Aorta (tissue), 5 donors: ENCODE results near the gene TRABD2A. TPM values are rescaled to one million over a fixed set of nuclear protein-coding genes. Genes with fewer than 3 reads are reported as not detected.

ENCODE experiments used
- ATAC-seq: fragments of 200-7000 bp; cut with Tn5 transposase; one replicate; pipeline ENCODE4 v1.9.1; 2022; ENCODE audit warnings: moderate library complexity; ENCODE audit not compliant: low FRiP score
- DNase-seq, 2 donors: peaks; one replicate each; pipeline ENCODE4 v3.0.0-alpha.2; 2020
- H3K27ac ChIP-seq, 2 donors: one replicate each; pipeline ENCODE4 v1.5.1; 2013; ENCODE audit warnings: low read length in 2 of 2, mild to moderate bottlenecking in 2 of 2, moderate library complexity in 2 of 2, control low read depth in 1 of 2, inconsistent platforms in 1 of 2, low read depth in 1 of 2
- H3K27me3 ChIP-seq, 2 donors: one replicate each; pipeline ENCODE4 v1.6.1; 2013; ENCODE audit warnings: control low read depth in 1 of 2, low read length in 1 of 2, mild to moderate bottlenecking in 1 of 2, moderate library complexity in 1 of 2; ENCODE audit not compliant: insufficient read depth in 2 of 2, control insufficient read depth in 1 of 2
- H3K36me3 ChIP-seq, 2 donors: one replicate each; pipeline ENCODE4 v1.6.1; 2013; ENCODE audit warnings: control low read depth in 1 of 2, low read length in 1 of 2, mild to moderate bottlenecking in 1 of 2; ENCODE audit not compliant: insufficient read depth in 2 of 2, control insufficient read depth in 1 of 2
- H3K4me1 ChIP-seq, 2 donors: one replicate each; pipeline ENCODE4 v1.6.1; 2013; ENCODE audit warnings: low read length in 2 of 2, control low read depth in 1 of 2, mild to moderate bottlenecking in 1 of 2, moderate library complexity in 1 of 2; ENCODE audit not compliant: insufficient read depth in 2 of 2, control insufficient read depth in 1 of 2
- H3K4me3 ChIP-seq, 2 donors: one replicate each; pipeline ENCODE4 v1.5.1; 2013; ENCODE audit warnings: low read length in 2 of 2, control low read depth in 1 of 2, mild to moderate bottlenecking in 1 of 2
- H3K9me3 ChIP-seq: one replicate; pipeline ENCODE4 v1.6.1; 2013; ENCODE audit warnings: mild to moderate bottlenecking, low read length; ENCODE audit not compliant: control insufficient read depth
- WGBS, 2 donors: extraction: QIAGEN DNeasy Blood & Tissue Kit; methylation state at CpG; one replicate each; pipeline ENCODE4 v1.1.7; 2013; 5-methylcytosine and 5-hydroxymethylcytosine counted together
- intact Hi-C, 2 donors: fragments of 100-400 bp; cut with DNase I; formaldehyde crosslinking; loops; one replicate each; pipeline versions ENCODE4 v1.14.2 to v1.15.0; 2022
- polyA plus RNA-seq, 2 donors: library from polyadenylated mRNA; stranded (reverse); fragments of 200-250 nt; gene quantifications; one replicate each; pipeline ENCODE4 v1.2.3, GENCODE V29; 2013
- total RNA-seq, 2 donors: library from RNA; stranded (reverse); fragmentation: NEBNext Ultra II Directional; extraction: Animal tissue kit (Norgen Biotek cat#: 25700); gene quantifications; one replicate each; pipeline ENCODE4 v1.2.1, GENCODE V29; 2021
- donor health status: healthy with polysubstance abuse.
- donor health status: Bipolar disorder and iron deficiency.
- donor health status: DM: no; HTN: no; CAD: no.
- donor health status: DM: no; HTN: no; CAD: no.
- donor health status: DM: yes; HTN: yes; CAD: no.

The TRABD2A gene
- total and polyA plus RNA-seq, 4 donors = 0.23 to 2.2 (median 1.2) TPM

DNA sequence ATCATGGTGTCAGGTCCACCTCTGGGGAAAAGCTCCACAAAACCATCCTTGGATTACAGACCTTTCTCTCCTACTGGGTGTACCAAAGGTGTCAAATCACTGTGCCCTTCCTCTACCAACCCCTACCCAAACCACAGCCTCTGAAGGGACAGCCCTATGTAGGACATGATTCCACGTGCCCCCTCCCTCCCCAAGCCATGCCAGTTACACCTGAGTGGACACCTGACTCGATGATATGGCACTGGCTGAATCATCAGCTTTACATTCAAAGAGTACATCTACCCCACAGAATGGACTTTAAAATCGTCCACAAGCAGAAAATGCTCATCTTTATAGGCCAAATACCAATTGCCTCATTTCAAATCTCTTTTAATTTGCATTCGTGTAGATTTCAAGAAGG, 26.0 kb downstream of the TRABD2A start:
- peaks cover 3% of the 10 kb centered on the region for H3K9me3 ChIP-seq
- DNase-seq (no peak), ATAC-seq (no peak)
- intact Hi-C loops = no loop called here
- H3K27ac ChIP-seq = no peak overlapping the region
- no peaks in the 10 kb centered on the region for H3K27me3 ChIP-seq
- H3K4me1 ChIP-seq = no peaks in the 10 kb centered on the region
- 58 to 65% methylated on average over 4 of the region's 4 CpGs for WGBS, 2 donors
- no peak overlapping the region for H3K4me3 ChIP-seq
- no peaks in the 10 kb centered on the region for H3K36me3 ChIP-seq

DNA sequence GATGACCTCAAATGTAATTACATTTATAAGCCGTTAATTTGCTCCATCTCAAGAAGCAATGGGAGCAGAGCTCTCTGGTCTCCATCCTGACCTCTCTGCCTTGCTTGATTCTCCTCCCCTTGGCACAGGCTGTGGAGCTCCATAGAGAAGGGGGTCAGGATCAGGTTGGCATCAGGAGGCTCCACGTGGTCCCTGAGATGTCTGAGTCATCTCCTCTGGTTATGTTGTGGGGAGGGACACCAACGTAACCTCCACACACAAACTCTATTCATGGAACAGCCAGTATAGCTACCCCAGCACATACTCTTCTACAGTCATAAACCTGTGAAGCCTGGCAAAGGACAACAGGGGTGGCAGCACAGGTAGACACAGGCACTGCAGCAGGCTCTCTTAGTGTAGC, 29.0 kb downstream of the TRABD2A start:
- H3K36me3 ChIP-seq = no peaks in the 10 kb centered on the region
- no peaks in the 10 kb centered on the region for H3K4me1 ChIP-seq
- WGBS, 2 donors = 70 to 82% methylated on average over 3 of the region's 3 CpGs
- no peak overlapping the region for H3K4me3 ChIP-seq
- no peaks in the 10 kb centered on the region for H3K27me3 ChIP-seq
- intact Hi-C loops = no loop called here
- ATAC-seq (no peak), DNase-seq (no peak)
- no peak overlapping the region for H3K27ac ChIP-seq
- H3K9me3 ChIP-seq = peaks cover 3% of the 10 kb centered on the region

DNA sequence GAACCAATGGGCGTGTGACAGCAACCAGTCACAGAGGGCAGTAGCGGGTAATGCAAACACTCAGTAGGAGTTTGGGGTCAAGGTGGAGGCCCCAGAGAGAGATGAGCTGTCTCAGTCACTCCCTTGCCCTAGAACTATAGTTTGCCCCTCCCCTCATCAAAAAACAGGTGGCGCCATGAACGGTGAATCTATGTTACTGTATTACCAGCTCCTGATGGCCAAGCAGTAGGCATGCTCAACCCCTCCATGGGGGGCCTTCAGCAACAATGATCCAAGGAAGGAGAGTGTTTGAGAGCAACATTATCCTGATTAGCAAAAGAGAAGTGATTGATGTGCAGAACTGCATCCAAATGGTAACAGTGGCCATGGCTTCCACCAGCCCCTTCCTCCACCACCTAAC, 30.4 kb downstream of the TRABD2A start:
- H3K27me3 ChIP-seq = no peaks in the 10 kb centered on the region
- H3K9me3 ChIP-seq = peaks cover 3% of the 10 kb centered on the region
- ATAC-seq = no peak
- H3K4me3 ChIP-seq = no peak overlapping the region
- H3K36me3 ChIP-seq = no peaks in the 10 kb centered on the region
- intact Hi-C loops = no loop called here
- 92 to 93% methylated on average over 4 of the region's 4 CpGs for WGBS, 2 donors
- no peaks in the 10 kb centered on the region for H3K4me1 ChIP-seq
- H3K27ac ChIP-seq = no peak overlapping the region
- DNase-seq = no peak

DNA sequence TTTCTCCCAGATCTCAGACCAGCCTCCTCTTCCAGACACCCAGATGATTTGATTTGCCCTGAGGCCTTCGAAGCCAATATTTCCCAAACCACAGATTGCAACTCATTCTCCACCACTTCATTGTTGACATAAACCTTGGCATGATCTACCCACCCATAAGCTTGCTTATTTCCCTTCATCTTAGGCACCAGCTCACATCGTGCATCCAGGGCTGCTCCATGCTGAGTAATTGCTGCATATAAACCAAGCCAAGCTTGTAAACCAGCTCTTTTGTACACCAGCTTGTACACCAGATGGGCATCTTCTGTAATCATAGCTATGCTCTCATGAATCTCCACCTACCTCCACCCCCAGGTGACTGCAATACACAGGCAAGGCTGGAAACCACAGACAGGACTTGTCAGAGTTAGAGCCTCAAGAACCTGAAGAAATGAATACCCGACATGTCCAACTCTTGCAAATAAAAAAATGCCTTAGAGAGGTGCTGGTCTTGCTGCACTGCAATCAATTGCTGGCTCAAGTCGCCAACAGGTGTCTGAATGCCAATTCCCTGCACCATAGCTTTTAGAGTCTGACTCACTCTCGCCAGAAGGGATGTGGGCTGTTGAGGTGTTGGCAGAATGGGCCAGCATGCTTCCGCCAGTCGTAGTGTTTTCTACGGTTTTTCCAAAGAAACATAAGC, 31.5 kb downstream of the TRABD2A start:
- Histone ChIP-seq H3K9me3 (peaks cover 3% of the 10 kb centered on the region), H3K27ac (no peak overlapping the region), H3K4me1 (no peaks in the 10 kb centered on the region), H3K36me3 (no peaks in the 10 kb centered on the region), H3K4me3 (no peak overlapping the region), H3K27me3 (no peaks in the 10 kb centered on the region)
- DNase-seq (no peak), ATAC-seq (no peak)
- intact Hi-C loops = no loop called here
- 74 to 83% methylated on average over 8 of the region's 8 CpGs for WGBS, 2 donors

DNA sequence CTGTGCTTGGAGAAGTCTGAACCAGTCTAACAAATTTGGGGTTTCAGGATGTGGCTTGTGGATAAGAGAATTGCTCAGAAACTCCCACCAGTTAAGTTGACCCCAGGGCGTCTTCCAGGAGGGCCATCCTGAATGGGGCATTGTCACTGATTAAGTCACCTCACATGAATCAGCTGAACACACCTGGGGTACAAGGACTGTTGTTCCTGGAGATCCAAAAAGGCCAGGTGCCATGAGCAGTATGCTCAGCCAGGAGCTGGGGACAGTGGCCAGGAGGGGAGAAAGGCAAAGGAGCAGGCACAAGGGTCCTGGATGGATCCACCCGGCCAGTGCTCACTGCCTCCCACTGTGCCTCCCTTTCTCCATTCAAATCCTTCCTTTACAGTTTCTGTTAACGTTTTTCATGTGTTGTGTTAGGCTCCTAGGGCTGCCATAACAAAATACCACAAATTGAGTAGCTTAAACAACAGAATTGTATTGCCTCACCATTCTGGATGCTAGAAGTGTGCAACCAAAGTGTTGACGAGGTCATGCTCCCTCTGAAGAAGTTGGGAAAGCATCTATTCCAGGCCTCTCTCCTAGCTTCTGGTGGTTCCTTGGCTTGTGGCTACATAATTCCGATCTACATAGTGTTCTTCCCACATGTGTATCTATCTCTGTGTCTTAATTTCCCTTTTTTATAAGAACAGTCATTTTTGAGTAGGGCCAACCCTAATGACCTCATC, 33.4 kb downstream of the TRABD2A start:
- no peak overlapping the region for H3K27ac ChIP-seq
- H3K4me1 ChIP-seq = no peaks in the 10 kb centered on the region
- H3K9me3 ChIP-seq = peaks cover 3% of the 10 kb centered on the region
- H3K36me3 ChIP-seq = no peaks in the 10 kb centered on the region
- 74 to 75% methylated on average over 5 of the region's 5 CpGs for WGBS, 2 donors
- no peak for DNase-seq
- intact Hi-C loops = no loop called here
- H3K27me3 ChIP-seq = no peaks in the 10 kb centered on the region
- ATAC-seq = no peak
- H3K4me3 ChIP-seq = no peak overlapping the region

- no peak for DNase-seq
- no peak overlapping the region for H3K27ac ChIP-seq
- WGBS, 2 donors = 82 to 90% methylated on average over 2 of the region's 2 CpGs
Observed at GRCh38 chr2:84846741-84847142, 34.1 kb downstream of the TRABD2A start.

DNA sequence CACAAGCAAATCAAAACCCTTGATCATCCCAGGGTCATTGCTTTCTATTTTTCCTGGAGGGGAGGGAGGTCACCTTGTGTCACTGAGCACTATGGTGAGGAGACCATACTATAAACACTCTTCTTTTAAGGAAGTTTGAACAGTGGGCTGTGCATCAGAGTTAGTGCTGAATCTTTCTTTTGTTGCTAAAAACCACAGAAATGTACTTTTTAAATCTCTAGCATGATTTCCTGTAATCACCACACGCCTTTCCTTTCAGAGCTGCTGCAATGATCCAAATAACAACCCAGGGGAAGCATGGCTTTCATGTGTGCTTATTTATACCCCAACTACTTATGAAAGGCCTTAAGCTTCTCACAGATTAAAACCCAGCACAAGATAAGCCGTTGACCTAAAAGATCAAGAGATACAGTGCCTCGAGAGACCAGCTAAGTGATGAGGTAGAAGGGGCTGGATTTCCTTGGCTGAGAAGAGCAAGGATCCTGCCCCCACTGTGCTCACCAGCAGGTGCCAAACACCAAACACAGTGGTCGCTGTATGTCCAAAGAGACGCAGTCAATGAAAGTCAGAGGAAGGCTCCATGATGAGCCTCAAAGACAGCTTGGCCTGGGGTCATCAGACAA, 34.7 kb downstream of the TRABD2A start:
- no peaks in the 10 kb centered on the region for H3K4me1 ChIP-seq
- no peaks in the 10 kb centered on the region for H3K27me3 ChIP-seq
- no peaks in the 10 kb centered on the region for H3K36me3 ChIP-seq
- DNase-seq (no peak), ATAC-seq (no peak)
- intact Hi-C loops = no loop called here
- H3K4me3 ChIP-seq = no peak overlapping the region
- no peak overlapping the region for H3K27ac ChIP-seq
- no peaks in the 10 kb centered on the region for H3K9me3 ChIP-seq
- WGBS, 2 donors = 57 to 58% methylated on average over 5 of the region's 5 CpGs

More at GRCh38 chr2:84846741-84847142, 34.1 kb downstream of the TRABD2A start:
- no peak for ATAC-seq
- Histone ChIP-seq H3K27me3 (no peaks in the 10 kb centered on the region), H3K9me3 (no peaks in the 10 kb centered on the region), H3K36me3 (no peaks in the 10 kb centered on the region), H3K4me3 (no peak overlapping the region), H3K4me1 (no peaks in the 10 kb centered on the region)
- intact Hi-C loops = no loop called here

DNA sequence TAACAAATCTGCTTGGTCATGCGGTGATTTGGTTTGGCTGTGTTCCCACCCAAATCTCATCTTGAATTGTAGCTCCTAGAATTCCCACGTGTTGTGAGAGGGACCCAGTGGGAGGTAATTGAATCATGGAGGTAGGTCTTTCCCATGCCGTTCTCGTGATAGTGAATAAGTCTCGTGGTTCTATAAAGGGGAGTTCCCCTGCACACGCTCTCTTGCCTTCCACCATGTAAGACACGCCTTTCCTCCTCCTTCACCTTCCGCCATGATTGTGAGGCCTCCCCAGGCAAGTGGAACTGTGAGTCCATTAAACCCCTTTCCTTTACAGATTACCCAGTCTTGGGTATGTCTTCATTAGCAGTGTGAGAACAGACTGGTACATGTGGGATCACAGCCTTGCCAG, 36.7 kb downstream of the TRABD2A start:
- no peaks in the 10 kb centered on the region for H3K9me3 ChIP-seq
- intact Hi-C loops = no loop called here
- DNase-seq (no peak), ATAC-seq (no peak)
- no peak overlapping the region for H3K27ac ChIP-seq
- no peaks in the 10 kb centered on the region for H3K27me3 ChIP-seq
- H3K4me3 ChIP-seq = no peak overlapping the region
- WGBS, 2 donors = 89 to 92% methylated on average over 8 of the region's 8 CpGs
- H3K36me3 ChIP-seq = no peaks in the 10 kb centered on the region
- H3K4me1 ChIP-seq = no peaks in the 10 kb centered on the region

- ATAC-seq = no peak
- 90 to 92% methylated on average over 6 of the region's 6 CpGs for WGBS, 2 donors
Observed at GRCh38 chr2:84841577-84841976, 39.3 kb downstream of the TRABD2A start.

More at GRCh38 chr2:84841577-84841976, 39.3 kb downstream of the TRABD2A start:
- no peaks in the 10 kb centered on the region for H3K36me3 ChIP-seq
- no peak for DNase-seq
- peaks cover 2% of the 10 kb centered on the region for H3K9me3 ChIP-seq
- no peaks in the 10 kb centered on the region for H3K27me3 ChIP-seq
- intact Hi-C loops = no loop called here
- no peak overlapping the region for H3K27ac ChIP-seq
- no peak overlapping the region for H3K4me3 ChIP-seq
- H3K4me1 ChIP-seq = no peaks in the 10 kb centered on the region
